Measurements from ENCODE around the gene AMELX.

Gene AMELX

GRCh38 chrX:11293113-11293512, at the start of gene AMELX:
Gene AMELX (plus strand): TSS chrX:11293413. CDS start chrX:11294789, 1,376 bp downstream.
- no peak for TF ChIP-seq CTCF (IDR thresholded peaks at IDR 0.05; ENCODE audit: borderline replicate concordance, control extremely low read depth, extremely low read depth, insufficient read depth, missing control alignments)
- in situ Hi-C loops (cut with MboI; ENCODE audit: low sequenced_read_pairs, unreplicated experiment): no loop called here
- DNase-seq (ENCODE audit: low spot score): no peak

GRCh38 chrX:11244636-11245035, 48.6 kb upstream of the AMELX start:
- in situ Hi-C loops (cut with MboI; ENCODE audit: low sequenced_read_pairs, unreplicated experiment): no loop called here
- DNase-seq (ENCODE audit: low spot score): no peak
- TF ChIP-seq CTCF (IDR thresholded peaks at IDR 0.05; ENCODE audit: borderline replicate concordance, control extremely low read depth, extremely low read depth, insufficient read depth, missing control alignments): no peak

- in situ Hi-C loops (cut with MboI; ENCODE audit: low sequenced_read_pairs, unreplicated experiment): no loop called here
- TF ChIP-seq CTCF (IDR thresholded peaks at IDR 0.05; ENCODE audit: borderline replicate concordance, control extremely low read depth, extremely low read depth, insufficient read depth, missing control alignments): no peak
- DNase-seq (ENCODE audit: low spot score): no peak
Measured at GRCh38 chrX:11254417-11255109, 38.6 kb upstream of the AMELX start.

- in situ Hi-C loops (cut with MboI; ENCODE audit: low sequenced_read_pairs, unreplicated experiment): no loop called here
- TF ChIP-seq CTCF (IDR thresholded peaks at IDR 0.05; ENCODE audit: borderline replicate concordance, control extremely low read depth, extremely low read depth, insufficient read depth, missing control alignments): no peak
- DNase-seq (ENCODE audit: low spot score): no peak
Measured at GRCh38 chrX:11257290-11257689, 35.9 kb upstream of the AMELX start.

GRCh38 chrX:11257711-11258110, 35.5 kb upstream of the AMELX start:
- no peak for TF ChIP-seq CTCF (IDR thresholded peaks at IDR 0.05; ENCODE audit: borderline replicate concordance, control extremely low read depth, extremely low read depth, insufficient read depth, missing control alignments)
- DNase-seq (ENCODE audit: low spot score): no peak
- in situ Hi-C loops (cut with MboI; ENCODE audit: low sequenced_read_pairs, unreplicated experiment): no loop called here

GRCh38 chrX:11259437-11259836, 33.8 kb upstream of the AMELX start:
- TF ChIP-seq CTCF (IDR thresholded peaks at IDR 0.05; ENCODE audit: borderline replicate concordance, control extremely low read depth, extremely low read depth, insufficient read depth, missing control alignments): no peak
- DNase-seq (ENCODE audit: low spot score): no peak
- in situ Hi-C loops (cut with MboI; ENCODE audit: low sequenced_read_pairs, unreplicated experiment): no loop called here
